SK-N-SH treated with all-trans-retinoic acid at 6 μM for 48 hours (cell line): ENCODE data around the gene NMNAT1.

Experiments
- RARB ChIP-seq: fragments of 250-450 bp; sonication (Bioruptor Pico); IDR thresholded peaks from 2 replicates; pipeline ENCODE4 v1.8.0; 2021; ENCODE audit warnings: mild to moderate bottlenecking, moderate library complexity
- TF ChIP-seq, protein P1 (sequence below): fragments of 250-450 bp; sonication (Bioruptor Pico); IDR thresholded peaks from 2 replicates; pipeline ENCODE4 v1.8.0; 2020; ENCODE audit warnings: mild to moderate bottlenecking, moderate library complexity, borderline replicate concordance
- TF ChIP-seq, protein P2 (sequence below): fragments of 250-450 bp; sonication (Bioruptor Pico); IDR thresholded peaks from 2 replicates; pipeline ENCODE4 v1.8.0; 2021; ENCODE audit warnings: low read depth, mild to moderate bottlenecking, moderate library complexity, borderline replicate concordance

DNA sequence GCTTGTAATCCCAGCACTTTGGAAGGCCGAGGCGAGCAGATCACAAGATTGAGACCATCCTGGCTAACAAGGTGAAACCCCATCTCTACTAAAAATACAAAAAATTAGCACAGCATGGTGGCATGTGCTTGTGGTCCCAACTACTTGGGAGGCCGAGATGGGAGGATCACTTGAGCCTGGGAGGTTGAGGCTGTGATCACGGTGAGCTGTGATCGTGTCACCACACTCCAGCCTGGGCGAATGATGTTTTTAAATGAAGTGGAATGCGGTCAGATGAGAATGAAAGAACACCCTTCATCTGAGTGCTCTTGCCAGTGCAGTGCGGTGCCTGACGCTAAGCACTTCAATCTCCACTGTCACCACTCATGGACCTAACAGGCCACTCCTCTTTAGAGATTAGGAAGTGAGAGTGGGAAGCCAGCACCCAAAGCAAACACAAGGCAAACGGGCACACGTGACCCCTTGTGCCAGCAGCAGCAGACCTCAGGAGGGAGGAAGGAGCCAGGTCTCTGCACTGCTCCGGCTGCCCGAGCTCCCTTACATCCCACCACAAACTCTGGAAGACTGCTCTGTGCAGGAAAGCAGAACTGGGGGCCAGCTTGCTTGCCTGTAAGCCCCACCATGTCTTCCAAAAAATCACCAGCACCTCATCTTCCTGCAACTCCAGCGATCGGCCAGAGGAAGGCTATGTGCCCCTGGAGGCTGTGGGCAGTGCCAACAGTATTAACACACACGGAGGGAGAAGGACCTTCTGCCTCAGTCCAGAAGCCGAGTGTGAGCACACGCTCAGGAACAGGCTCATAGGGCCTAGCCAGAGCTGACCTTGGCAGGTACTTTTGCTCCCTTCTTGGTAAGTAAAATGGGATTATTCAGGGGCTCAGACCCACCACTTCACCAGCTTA, 42.9 kb upstream of the NMNAT1 start:
- TF ChIP-seq, protein P1, sequence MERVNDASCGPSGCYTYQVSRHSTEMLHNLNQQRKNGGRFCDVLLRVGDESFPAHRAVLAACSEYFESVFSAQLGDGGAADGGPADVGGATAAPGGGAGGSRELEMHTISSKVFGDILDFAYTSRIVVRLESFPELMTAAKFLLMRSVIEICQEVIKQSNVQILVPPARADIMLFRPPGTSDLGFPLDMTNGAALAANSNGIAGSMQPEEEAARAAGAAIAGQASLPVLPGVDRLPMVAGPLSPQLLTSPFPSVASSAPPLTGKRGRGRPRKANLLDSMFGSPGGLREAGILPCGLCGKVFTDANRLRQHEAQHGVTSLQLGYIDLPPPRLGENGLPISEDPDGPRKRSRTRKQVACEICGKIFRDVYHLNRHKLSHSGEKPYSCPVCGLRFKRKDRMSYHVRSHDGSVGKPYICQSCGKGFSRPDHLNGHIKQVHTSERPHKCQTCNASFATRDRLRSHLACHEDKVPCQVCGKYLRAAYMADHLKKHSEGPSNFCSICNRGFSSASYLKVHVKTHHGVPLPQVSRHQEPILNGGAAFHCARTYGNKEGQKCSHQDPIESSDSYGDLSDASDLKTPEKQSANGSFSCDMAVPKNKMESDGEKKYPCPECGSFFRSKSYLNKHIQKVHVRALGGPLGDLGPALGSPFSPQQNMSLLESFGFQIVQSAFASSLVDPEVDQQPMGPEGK (CRISPR knock-in tag) = no peak
- TF ChIP-seq RARB (CRISPR knock-in tag) = no peak
- TF ChIP-seq, protein P2, sequence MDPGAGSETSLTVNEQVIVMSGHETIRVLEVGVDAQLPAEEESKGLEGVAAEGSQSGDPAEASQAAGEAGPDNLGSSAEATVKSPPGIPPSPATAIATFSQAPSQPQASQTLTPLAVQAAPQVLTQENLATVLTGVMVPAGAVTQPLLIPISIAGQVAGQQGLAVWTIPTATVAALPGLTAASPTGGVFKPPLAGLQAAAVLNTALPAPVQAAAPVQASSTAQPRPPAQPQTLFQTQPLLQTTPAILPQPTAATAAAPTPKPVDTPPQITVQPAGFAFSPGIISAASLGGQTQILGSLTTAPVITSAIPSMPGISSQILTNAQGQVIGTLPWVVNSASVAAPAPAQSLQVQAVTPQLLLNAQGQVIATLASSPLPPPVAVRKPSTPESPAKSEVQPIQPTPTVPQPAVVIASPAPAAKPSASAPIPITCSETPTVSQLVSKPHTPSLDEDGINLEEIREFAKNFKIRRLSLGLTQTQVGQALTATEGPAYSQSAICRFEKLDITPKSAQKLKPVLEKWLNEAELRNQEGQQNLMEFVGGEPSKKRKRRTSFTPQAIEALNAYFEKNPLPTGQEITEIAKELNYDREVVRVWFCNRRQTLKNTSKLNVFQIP (CRISPR knock-in tag) = no peak
